ENCODE measurements around the gene EPM2A. TPM values are rescaled to one million over a fixed set of nuclear protein-coding genes. Genes with fewer than 3 reads are reported as not detected.

Gene EPM2A
- total RNA-seq, 1 experiment from 2014 or later = 4.7 TPM

GRCh38 chr6:145688493-145688905, 46.8 kb downstream of the EPM2A start:
- no TSS peak for BruUV-seq (replicated peaks)
- no peak overlapping the region for H2AFZ ChIP-seq

GRCh38 chr6:145685932-145686331, 49.4 kb downstream of the EPM2A start:
- POLR2A ChIA-PET (ENCODE audit: unreplicated experiment) = no interaction called here
- Histone ChIP-seq H3K4me1 (replicated peaks; ENCODE audit: insufficient read depth) (no peaks in the 10 kb centered on the region), H3K4me2 (no peak overlapping the region), H3F3A (ENCODE audit: insufficient read depth, low read depth) (no peaks in the 10 kb centered on the region), H3K4me3 (no peak overlapping the region), H3K27me3 (ENCODE audit: insufficient read depth, low read depth) (no peaks in the 10 kb centered on the region), H2AFZ (no peak overlapping the region), H3K79me2 (ENCODE audit: low read depth) (no peaks in the 10 kb centered on the region), H3K9me2 (ENCODE audit: insufficient read depth) (no peaks in the 10 kb centered on the region), H3K36me3 (ENCODE audit: low read depth) (no peaks in the 10 kb centered on the region), H3K27ac (no peak overlapping the region), H3K9me3 (ENCODE audit: insufficient read depth, low read depth) (no peaks in the 10 kb centered on the region), H4K20me1 (ENCODE audit: insufficient read depth) (no peaks in the 10 kb centered on the region)
- intact Hi-C loops (cut with micrococcal nuclease; ENCODE audit: unreplicated experiment) = no loop called here
- TF ChIP-seq EZH2 (IDR thresholded peaks at IDR 0.05; ENCODE audit: low read depth) = no peak
- TF ChIP-seq CTCF (conservative IDR thresholded peaks at IDR 0.05) = no peak
- BruUV-seq (replicated peaks) = no TSS peak
- DNase-seq = no peak
- CTCF ChIA-PET = no interaction called here

More at GRCh38 chr6:145688493-145688905, 46.8 kb downstream of the EPM2A start:
- Histone ChIP-seq H3K4me3 (no peak overlapping the region), H3K9me2 (ENCODE audit: insufficient read depth) (no peaks in the 10 kb centered on the region), H3K79me2 (ENCODE audit: low read depth) (no peaks in the 10 kb centered on the region), H3K27ac (no peak overlapping the region), H3K9me3 (ENCODE audit: insufficient read depth, low read depth) (no peaks in the 10 kb centered on the region), H3K4me2 (no peak overlapping the region), H3K27me3 (ENCODE audit: insufficient read depth, low read depth) (no peaks in the 10 kb centered on the region), H3K4me1 (replicated peaks; ENCODE audit: insufficient read depth) (no peaks in the 10 kb centered on the region), H3K36me3 (ENCODE audit: low read depth) (no peaks in the 10 kb centered on the region), H3F3A (ENCODE audit: insufficient read depth, low read depth) (no peaks in the 10 kb centered on the region), H4K20me1 (ENCODE audit: insufficient read depth) (no peaks in the 10 kb centered on the region)
- intact Hi-C loops (cut with micrococcal nuclease; ENCODE audit: unreplicated experiment) = no loop called here
- DNase-seq = no peak
- POLR2A ChIA-PET (ENCODE audit: unreplicated experiment) = no interaction called here
- CTCF ChIA-PET = no interaction called here
- TF ChIP-seq EZH2 (IDR thresholded peaks at IDR 0.05; ENCODE audit: low read depth) = no peak
- TF ChIP-seq CTCF (conservative IDR thresholded peaks at IDR 0.05) = no peak

- H3K4me1 ChIP-seq (replicated peaks; ENCODE audit: insufficient read depth) = no peaks in the 10 kb centered on the region
- no peaks in the 10 kb centered on the region for H3F3A ChIP-seq (ENCODE audit: insufficient read depth, low read depth)
- H3K79me2 ChIP-seq (ENCODE audit: low read depth) = no peaks in the 10 kb centered on the region
- no peaks in the 10 kb centered on the region for H3K9me3 ChIP-seq (ENCODE audit: insufficient read depth, low read depth)
- POLR2A ChIA-PET (ENCODE audit: unreplicated experiment) = no interaction called here
- no TSS peak for BruUV-seq (replicated peaks)
- H3K4me2 ChIP-seq = no peak overlapping the region
- H3K27ac ChIP-seq = no peak overlapping the region
- DNase-seq = no peak
- H2AFZ ChIP-seq = no peak overlapping the region
- H4K20me1 ChIP-seq (ENCODE audit: insufficient read depth) = no peaks in the 10 kb centered on the region
- H3K9me2 ChIP-seq (ENCODE audit: insufficient read depth) = no peaks in the 10 kb centered on the region
- no peak for TF ChIP-seq EZH2 (IDR thresholded peaks at IDR 0.05; ENCODE audit: low read depth)
- no peak for TF ChIP-seq CTCF (conservative IDR thresholded peaks at IDR 0.05)
- CTCF ChIA-PET = no interaction called here
- no peaks in the 10 kb centered on the region for H3K36me3 ChIP-seq (ENCODE audit: low read depth)
- H3K27me3 ChIP-seq (ENCODE audit: insufficient read depth, low read depth) = no peaks in the 10 kb centered on the region
- intact Hi-C loops (cut with micrococcal nuclease; ENCODE audit: unreplicated experiment) = no loop called here
- no peak overlapping the region for H3K4me3 ChIP-seq
These were observed 53.4 kb downstream of the EPM2A start for GRCh38 chr6:145681965-145682364.
